ENCODE data around the gene KCNE4.

DNA sequence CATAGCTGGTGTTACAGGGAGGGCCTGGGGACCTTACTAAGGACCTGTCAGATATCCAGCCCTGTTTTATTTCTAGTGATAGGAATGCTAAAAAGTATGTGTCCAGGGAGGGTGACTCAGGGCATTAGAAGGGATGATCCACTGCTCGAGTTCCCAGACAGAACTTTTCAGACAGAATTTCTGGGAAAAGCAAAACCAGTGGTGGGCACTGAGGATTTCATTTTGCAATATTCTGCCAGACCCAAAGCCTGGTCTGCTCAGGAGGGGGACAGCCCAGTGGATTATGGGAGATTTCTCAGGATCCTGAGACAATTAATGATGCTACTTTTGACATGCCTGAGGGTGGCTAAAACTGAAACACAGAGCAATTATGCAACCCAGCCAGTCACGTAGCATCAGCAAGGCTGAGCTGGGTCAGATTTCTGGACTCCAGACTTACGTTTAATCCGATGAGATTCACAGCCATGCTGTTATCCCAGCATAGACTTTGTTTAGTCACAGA, 4.7 kb upstream of the KCNE4 start:
- TF ChIP-seq POLR2A (IDR thresholded peaks at IDR 0.05) (no peak), CTCF (IDR thresholded peaks at IDR 0.05 in 4 of 5, conservative IDR thresholded peaks at IDR 0.05 in 1 of 5) (no peak)
